Measurements from ENCODE around the gene TUBB2B. TPM values are rescaled to one million over a fixed set of nuclear protein-coding genes. Genes with fewer than 3 reads are reported as not detected.

Gene TUBB2B
- total and polyA plus RNA-seq, 2 donors (not counting 3 experiments of a cell fraction or from before 2014, with no cell fraction given), result 5.1 to 8.3 TPM

GRCh38 chr6:3217286-3217685 is 10.2 kb downstream of the TUBB2B start:
- Histone ChIP-seq H3K36me3 (ENCODE audit: control insufficient read depth in 2 of 2, extremely low read depth in 1 of 2, insufficient read depth in 2 of 2, low read length in 2 of 2) (no peaks in the 10 kb centered on the region), H2AFZ (ENCODE audit: low read depth, low read length) (no peak overlapping the region), H4K20me1 (replicated peaks; ENCODE audit: control insufficient read depth, extremely low read depth, insufficient read depth, low read length) (no peaks in the 10 kb centered on the region), H3K27ac (ENCODE audit: insufficient read depth, low read depth, low read length) (no peak overlapping the region), H3K79me2 (ENCODE audit: control insufficient read depth, insufficient read depth, low read length) (no peaks in the 10 kb centered on the region), H3K4me2 (ENCODE audit: insufficient read depth, low read length) (no peak overlapping the region), H3K27me3 (ENCODE audit: control insufficient read depth in 2 of 2, insufficient read depth in 2 of 2, low read length in 2 of 2) (peaks cover 20 to 31% of the 10 kb centered on the region in 2 experiments), H3K9me1 (replicated peaks; ENCODE audit: control insufficient read depth, extremely low read depth, insufficient read depth, low read length) (no peaks in the 10 kb centered on the region), H3K9me3 (replicated peaks; ENCODE audit: control insufficient read depth, insufficient read depth, low read length) (no peaks in the 10 kb centered on the region), H3K9ac (replicated peaks; ENCODE audit: extremely low read depth, insufficient read depth, low read length) (no peak overlapping the region), H3K4me3 (replicated peaks in 1 of 3; ENCODE audit: insufficient read depth in 1 of 3, low read depth in 1 of 3, low read length in 3 of 3) (no peak overlapping the region), H3K4me1 (ENCODE audit: control insufficient read depth, extremely low read depth, insufficient read depth, low read length) (no peaks in the 10 kb centered on the region)
- TF ChIP-seq EZH2 (IDR thresholded peaks at IDR 0.05; ENCODE audit: borderline replicate concordance, low read depth, low read length, severe bottlenecking) (no peak), MAX (IDR thresholded peaks at IDR 0.05; ENCODE audit: insufficient read depth, insufficient read length) (no peak), POLR2A (IDR thresholded peaks at IDR 0.05; ENCODE audit: low read depth, low read length) (no peak), MYC (IDR thresholded peaks at IDR 0.05; ENCODE audit: low read depth, low read length) (no peak), GATA2 (IDR thresholded peaks at IDR 0.05; ENCODE audit: insufficient read depth, insufficient read length, low read depth, low read length) (no peak), CTCF (IDR thresholded peaks at IDR 0.05; ENCODE audit: extremely low read depth in 1 of 2, insufficient read depth in 1 of 2, low read depth in 1 of 2, low read length in 2 of 2) (no peak), POLR2AphosphoS5 (IDR thresholded peaks at IDR 0.05; ENCODE audit: insufficient read depth, low read depth, low read length) (no peak), JUN (IDR thresholded peaks at IDR 0.05; ENCODE audit: borderline replicate concordance, insufficient read depth, insufficient read length, low read depth) (no peak), FOS (IDR thresholded peaks at IDR 0.05; ENCODE audit: borderline replicate concordance, insufficient read depth, low read length) (no peak)
- CTCF ChIA-PET, result interaction anchor here (1.3 to 1.4 kb wide), 2 partner anchors 10 to 14 kb away, joined by 3 to 4 read pairs; no protein-coding TSS in a partner anchor
- DNase-seq (ENCODE audit: low read depth, low spot score), result no peak
- dilution Hi-C loops (cut with MboI; ENCODE audit: extremely low pct_ligation_motif_present, low sequenced_read_pairs) (no loop called here), intact Hi-C loops (cut with micrococcal nuclease) (no loop called here)
- POLR2A ChIA-PET, result no interaction called here
- FAIRE-seq, result no peak
- BruUV-seq (replicated peaks), result no TSS peak
